Activated naive CD4-positive, alpha-beta T cell (primary cell): ENCODE data around the gene ATP1B3.
A peak's percentile ranks its signal among the peaks of the same experiment; 100 is the strongest.
"Not testable (repeated sequence)": the region's sequence is repeated elsewhere in the genome, so short reads cannot be mapped to it uniquely, and the experiment has no call there.

Experiments
- DNase-seq, 4 experiments: peaks; one replicate each; lab custom pipeline; 2025; lab: John Stamatoyannopoulos, UW

Gene ATP1B3

DNA sequence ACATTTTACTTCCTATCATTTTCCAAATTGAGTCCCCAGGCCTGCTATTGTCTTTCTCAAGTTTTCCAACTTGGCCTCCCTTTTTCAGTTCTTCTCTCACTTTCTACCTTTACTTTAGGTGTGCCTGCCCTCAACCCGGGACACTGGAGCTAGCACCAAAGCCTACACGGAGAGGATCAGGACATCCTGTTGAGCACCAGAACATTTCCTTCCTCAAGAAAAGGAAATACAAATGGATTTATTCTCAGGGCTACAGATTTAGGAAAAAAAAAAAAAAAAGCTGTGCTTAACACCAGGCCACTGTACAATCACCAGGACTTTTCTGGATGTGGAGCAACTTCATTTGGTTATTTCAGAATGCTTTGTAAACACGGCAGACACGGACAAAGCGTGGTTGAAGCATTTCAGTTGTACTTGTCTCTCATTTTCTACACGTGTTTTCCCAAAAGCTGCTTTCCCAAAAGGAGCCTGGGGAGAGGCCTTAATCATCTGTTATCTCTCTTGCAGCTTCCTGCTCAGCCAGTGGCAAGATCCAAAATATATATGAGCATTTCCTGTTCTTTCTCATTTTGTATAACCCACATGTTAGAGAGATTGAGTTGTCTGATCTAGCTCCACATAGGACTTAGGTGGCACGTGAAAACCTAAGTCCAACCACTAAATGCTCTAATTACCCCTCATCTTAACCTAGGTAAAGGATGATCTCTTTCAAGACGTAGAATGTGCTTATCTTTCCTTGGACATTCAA lies 15.5 kb upstream of the ATP1B3 start:
- no peak for DNase-seq

DNA sequence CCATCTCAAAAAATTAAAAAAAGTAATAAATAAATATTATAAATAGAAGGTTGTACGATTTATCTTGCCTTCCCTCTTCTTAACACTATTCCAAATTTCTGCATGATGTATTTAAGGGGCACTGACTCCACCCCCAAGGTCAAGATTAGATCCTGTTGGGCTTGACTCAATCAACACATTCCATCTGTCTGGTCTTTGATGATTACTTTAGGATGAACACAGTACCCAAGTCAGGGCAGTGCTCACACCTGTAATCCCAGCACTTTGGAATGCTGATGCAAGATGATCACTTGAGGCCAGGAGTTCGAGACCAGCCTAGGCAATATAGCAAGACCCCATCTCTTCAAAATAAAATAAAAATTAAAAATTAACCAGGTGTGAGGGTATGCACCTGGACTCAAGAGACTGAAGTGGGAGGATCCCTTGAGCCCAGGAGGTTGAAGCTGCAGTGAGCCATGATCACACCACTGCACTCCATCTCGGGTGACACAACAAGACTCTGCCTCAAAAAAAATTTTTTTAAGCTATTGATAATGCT lies 14.1 kb upstream of the ATP1B3 start:
- no peak for DNase-seq

- no peak for DNase-seq
Observed at GRCh38 chr3:141863491-141863890, 13.0 kb upstream of the ATP1B3 start.

DNA sequence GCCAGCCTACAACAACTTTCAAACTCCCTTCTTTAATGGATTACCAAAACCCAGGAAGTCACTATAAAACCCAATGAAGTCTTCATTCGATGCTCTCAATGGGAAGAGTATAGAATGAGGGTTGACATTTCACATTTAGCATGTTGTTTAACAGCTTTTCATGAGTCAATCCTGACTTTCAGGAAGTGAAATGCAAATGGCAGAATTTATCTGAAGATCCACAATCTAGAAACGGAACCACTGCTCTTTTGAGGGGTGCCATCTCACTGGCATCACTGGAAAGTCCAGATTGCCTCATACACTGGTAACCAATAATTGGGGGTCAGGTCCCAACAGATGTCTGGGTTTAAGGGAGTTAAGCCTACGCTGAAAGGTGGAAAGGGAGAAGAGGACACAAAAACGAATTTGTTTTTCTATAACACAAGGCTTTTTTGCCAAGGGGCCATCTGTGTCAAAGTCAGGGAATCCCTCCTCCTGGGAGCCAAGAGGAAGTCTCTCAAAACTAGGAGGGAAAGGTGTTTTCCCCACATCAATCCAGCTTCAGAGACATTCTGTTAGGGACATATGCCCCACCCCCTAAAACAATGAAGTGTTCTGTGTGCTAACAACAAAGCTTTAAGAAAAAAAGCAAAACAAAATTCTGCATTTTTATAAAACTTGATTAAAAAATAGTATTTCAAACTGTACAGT lies 12.0 kb upstream of the ATP1B3 start:
- no peak for DNase-seq

GRCh38 chr3:141865101-141865500 lies 11.3 kb upstream of the ATP1B3 start:
- DNase-seq, result no peak

DNA sequence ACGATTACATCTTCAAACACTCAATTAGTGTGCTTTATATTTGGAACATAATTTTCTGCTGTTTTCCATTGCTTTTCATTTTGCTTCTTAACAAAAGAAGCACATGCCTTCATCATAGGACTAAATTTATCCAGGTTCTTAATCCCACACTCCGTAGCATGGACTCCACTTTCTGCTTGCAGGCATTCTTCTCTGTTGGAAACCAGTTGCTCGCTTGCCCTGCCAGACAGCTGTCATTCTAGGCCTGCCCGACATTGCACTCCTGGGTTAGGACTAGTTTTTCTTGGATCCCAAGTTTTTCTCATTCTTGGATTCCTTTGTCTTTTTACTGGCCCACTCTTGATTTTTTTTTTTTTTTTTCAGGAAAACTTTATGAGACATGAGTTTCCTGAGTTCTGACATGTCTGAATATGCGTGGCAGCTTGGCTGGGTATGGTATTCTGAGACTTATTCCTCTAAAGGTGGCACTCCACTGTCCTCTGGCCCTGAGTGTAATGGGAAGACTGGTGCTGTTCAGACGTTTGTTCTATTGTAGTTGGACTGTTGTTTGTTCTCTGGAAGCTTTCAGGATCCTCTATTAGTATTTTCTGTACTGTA lies 6.3 kb upstream of the ATP1B3 start:
- DNase-seq, result no peak

GRCh38 chr3:141875374-141875892 lies 1.0 kb upstream of the ATP1B3 start:
- DNase-seq, result peak; percentile 44 to 78 (median 66)

- DNase-seq, result peak in 3 of 4 experiments; percentile 62 to 78 (median 64)
Observed at GRCh38 chr3:141875893-141876380, 506 bp upstream of the ATP1B3 start.

- DNase-seq, result peak; percentile 20 to 29 (median 26)
Observed at GRCh38 chr3:141876891-141877621, 613 bp downstream of the ATP1B3 start.

DNA sequence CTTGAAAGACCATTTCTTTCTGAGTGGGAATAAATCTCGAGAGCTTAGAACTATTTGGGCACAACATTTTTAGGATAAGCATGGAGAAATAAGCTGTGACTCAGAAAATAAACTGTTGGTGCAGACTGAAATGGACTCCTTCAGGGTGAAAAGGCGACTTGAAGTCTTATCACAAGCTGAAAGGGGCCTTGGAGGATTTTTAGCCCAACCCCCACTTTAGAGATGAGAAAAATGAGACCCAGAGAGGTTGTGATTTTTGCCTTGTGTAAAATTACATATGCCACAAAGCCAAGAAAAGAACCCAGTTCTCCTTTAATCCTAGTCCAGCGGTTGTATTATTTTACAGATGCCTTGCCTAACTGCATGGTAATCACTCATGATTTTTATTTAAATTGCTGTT lies 1.5 kb downstream of the ATP1B3 start:
- no peak for DNase-seq

- DNase-seq, result no peak
Observed at GRCh38 chr3:141878326-141878725, 1.9 kb downstream of the ATP1B3 start.

DNA sequence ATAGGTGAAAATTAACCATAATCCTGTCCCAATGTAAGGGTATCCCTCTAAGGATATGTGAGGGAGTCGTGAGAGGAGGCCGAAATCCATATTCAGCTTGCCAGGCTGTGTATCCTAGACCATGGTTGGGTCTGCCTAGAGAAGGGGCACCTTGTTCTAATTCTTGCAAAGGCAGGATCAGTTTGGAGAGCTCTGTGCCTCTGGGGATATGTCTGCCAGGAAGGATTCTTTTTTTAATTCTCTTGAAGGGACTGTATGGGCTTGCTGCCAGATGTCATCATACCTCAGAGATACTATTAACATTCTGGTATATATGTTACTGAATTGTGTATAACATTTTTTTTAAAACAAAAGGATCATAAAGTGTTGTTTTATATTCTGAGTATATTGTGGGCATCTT lies 2.4 kb downstream of the ATP1B3 start:
- no peak for DNase-seq

DNA sequence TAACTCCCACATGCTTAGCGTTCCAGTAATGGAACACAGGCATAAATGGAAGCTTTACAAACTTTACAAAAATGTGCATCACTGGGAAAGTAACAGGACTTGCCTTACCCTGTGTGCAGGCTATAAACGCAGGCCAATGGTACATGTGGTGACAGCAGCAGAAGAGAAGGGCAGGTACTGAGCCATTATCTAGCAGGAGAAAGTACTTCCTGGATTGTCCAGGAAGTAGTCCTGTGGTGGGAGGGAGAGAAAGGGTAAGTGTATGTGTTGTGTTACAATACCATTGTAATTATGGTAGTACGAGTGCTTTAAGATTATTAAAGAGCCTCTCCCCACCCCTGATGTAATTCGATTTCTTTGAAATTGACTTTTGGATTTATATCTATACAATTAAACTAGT lies 5.3 kb downstream of the ATP1B3 start:
- DNase-seq, result no peak

GRCh38 chr3:141887051-141887450 lies 10.6 kb downstream of the ATP1B3 start:
- no peak for DNase-seq

GRCh38 chr3:141888548-141888947 lies 12.1 kb downstream of the ATP1B3 start:
- DNase-seq, result not testable (repeated sequence)

DNA sequence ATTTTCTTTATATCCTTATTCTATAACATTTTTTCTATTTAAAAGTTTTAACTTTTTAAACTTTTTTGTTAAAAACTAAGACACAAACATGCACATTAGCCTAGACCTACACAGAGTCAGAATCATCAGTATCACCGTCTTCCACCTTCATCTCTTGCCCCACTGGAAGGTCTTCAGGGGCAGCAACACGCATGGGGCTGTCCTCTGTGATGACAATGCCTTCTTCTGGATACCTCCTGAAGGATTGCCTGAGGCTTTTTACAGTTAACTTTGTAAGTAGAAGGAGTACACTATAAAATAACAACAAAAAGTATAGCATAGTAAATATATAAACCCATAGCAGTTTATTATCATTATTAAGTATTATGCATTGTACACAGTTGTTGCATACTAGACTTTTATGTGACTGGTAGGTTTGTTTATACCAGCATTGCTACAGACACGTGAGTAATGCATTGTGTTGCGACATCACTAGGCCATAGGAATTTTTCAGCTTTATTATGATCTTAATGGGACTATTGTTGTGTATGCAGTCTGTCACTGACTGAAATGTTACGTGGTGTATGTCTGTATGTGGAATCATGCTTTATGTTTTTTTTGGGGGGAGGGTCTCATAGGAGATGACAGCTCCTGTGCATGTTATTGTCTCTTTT lies 18.2 kb downstream of the ATP1B3 start:
- no peak for DNase-seq

- DNase-seq, result no peak
Observed at GRCh38 chr3:141895731-141896130, 19.3 kb downstream of the ATP1B3 start.

DNA sequence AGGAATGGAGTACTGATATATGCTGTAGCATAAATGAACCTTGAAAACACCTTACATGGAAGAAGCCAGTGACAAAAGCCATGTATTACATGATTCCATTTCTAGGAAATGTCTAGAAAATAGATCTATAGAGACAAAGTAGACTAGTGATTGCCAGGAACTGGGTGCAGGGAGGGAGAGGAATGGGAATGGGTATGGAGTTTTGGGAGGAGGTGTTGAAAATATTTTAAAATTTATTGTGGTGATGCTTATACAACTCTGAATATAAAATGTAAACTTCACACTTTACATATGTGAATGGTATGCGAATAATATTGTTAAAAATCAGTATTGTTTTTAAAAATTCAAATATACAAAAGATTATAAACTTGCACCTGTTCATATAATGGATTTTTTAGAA lies 22.5 kb downstream of the ATP1B3 start:
- DNase-seq, result no peak

- DNase-seq, result no peak
Observed at GRCh38 chr3:141900343-141900742, 23.9 kb downstream of the ATP1B3 start.

DNA sequence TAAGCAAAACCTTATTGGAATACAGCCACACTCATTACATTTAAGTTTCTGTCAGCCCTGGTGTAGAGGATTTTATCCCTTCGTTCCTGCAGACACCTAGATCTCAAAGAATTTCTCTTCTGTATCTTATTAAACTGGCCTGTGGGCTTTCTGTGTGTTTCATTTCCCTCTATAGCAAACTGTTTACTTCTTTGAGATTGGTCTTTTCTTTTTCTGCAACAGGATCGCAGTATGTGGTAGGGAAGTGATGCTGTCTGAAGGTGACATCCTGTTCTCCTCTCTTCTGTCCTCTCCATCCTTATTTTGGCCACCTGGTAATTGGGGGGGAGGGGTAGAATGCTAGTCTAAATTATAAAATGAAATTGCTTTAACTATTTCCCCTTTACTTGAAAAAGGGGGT lies 25.5 kb downstream of the ATP1B3 start:
- DNase-seq, result no peak

GRCh38 chr3:141904203-141904602 lies 27.8 kb downstream of the ATP1B3 start:
- DNase-seq, result no peak
